ENCODE results near the gene CDC6.

CDC6 gene

DNA sequence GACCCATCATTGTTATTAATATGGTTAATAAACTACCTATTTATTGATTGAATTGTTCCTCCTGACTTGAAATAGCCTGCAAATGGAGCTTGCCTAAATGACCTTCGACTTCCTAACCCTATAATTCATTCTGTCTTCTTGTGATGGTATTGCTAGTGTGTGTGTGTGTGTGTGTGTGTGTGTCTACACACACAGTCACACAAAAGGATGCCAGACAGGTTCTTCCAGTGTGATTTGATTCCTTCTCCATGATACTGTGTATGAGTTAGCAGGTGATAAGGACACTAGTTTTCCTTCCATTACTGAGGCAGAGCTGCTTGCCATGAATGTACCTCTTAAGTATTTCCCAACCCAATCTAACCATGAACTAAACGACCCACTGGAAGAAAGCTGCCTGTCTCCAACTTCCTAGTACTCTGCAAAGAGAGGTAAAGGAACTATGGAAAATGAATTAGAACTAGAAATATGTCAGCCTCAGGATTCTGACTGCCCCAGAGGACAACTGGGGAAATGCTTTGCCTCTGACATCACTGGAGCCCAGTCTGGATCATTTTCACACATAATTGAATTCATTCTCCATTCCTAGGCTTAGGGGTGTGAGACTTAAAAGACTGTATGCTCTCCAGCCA is 3.5 kb upstream of the CDC6 start:
- Histone ChIP-seq H3K36me3 (ENCODE audit: control insufficient read depth, insufficient read depth, low read length) (no peaks in the 10 kb centered on the region), H3K9me3 (ENCODE audit: control insufficient read depth, low read length) (no peaks in the 10 kb centered on the region), H3K4me3 (ENCODE audit: low read depth, low read length) (no peak overlapping the region), H3K27me3 (ENCODE audit: control insufficient read depth, insufficient read depth, low read length) (no peaks in the 10 kb centered on the region), H3K4me2 (ENCODE audit: low read length) (no peak overlapping the region), H3K79me2 (no peaks in the 10 kb centered on the region), H2AFZ (no peak overlapping the region), H3K27ac (no peak overlapping the region), H3K4me1 (no peaks in the 10 kb centered on the region), H3K9ac (no peak overlapping the region)
- TF ChIP-seq, protein P1, sequence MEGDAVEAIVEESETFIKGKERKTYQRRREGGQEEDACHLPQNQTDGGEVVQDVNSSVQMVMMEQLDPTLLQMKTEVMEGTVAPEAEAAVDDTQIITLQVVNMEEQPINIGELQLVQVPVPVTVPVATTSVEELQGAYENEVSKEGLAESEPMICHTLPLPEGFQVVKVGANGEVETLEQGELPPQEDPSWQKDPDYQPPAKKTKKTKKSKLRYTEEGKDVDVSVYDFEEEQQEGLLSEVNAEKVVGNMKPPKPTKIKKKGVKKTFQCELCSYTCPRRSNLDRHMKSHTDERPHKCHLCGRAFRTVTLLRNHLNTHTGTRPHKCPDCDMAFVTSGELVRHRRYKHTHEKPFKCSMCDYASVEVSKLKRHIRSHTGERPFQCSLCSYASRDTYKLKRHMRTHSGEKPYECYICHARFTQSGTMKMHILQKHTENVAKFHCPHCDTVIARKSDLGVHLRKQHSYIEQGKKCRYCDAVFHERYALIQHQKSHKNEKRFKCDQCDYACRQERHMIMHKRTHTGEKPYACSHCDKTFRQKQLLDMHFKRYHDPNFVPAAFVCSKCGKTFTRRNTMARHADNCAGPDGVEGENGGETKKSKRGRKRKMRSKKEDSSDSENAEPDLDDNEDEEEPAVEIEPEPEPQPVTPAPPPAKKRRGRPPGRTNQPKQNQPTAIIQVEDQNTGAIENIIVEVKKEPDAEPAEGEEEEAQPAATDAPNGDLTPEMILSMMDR (IDR thresholded peaks at IDR 0.05): no peak

DNA sequence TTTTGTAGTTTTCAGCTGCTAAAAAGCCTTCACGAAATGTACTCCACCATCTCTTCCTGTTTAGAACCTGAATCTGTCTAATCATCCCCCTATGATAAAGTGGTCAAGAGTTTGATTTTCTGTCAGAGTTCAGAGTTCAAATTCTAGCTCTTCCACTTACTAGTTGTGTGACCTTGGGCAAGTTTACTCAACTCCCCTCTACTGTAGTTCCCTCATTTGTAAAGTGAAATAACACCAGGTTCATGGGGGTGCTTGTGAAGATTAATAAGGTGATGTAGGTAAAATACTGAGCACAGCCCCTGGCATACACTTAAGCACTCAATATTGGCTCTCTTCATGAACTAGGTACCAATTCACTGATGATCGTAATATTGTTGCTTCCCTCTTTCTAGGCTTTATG is 1.2 kb upstream of the CDC6 start:
- H3K27ac ChIP-seq: no peak overlapping the region

DNA sequence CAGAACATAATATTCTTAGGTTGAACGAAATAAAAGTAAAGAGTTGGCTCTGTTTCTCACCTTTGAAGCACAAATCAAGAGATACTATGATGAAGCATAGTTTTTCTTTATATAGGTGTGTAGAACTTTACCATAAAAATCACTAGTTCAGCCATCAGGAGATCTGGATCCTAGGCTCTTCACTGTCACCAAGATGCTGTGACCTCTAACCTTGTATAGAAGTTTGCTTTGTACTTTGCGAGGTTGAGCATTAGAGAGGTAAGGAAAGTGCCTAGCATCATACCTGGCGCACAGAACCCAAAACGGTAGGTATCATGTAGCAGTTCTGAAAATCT is 553 bp upstream of the CDC6 start:
- Histone ChIP-seq H3K36me3 (ENCODE audit: control insufficient read depth, insufficient read depth, low read length) (no peaks in the 10 kb centered on the region), H3K4me1 (peaks cover 3% of the 10 kb centered on the region), H3K9ac (no peak overlapping the region), H3K27ac (no peak overlapping the region), H3K4me2 (ENCODE audit: low read length) (peak overlapping the region; percentile 62), H3K4me3 (ENCODE audit: low read depth, low read length) (peak overlapping the region; percentile 66), H2AFZ (peak overlapping the region; percentile 81), H3K27me3 (ENCODE audit: control insufficient read depth, insufficient read depth, low read length) (no peaks in the 10 kb centered on the region), H3K9me3 (ENCODE audit: control insufficient read depth, low read length) (no peaks in the 10 kb centered on the region), H3K79me2 (no peaks in the 10 kb centered on the region)
- TF ChIP-seq, protein P1 (IDR thresholded peaks at IDR 0.05): no peak

More for the DNA sequence above, 1.2 kb upstream of the CDC6 start:
- Histone ChIP-seq H3K27me3 (ENCODE audit: control insufficient read depth, insufficient read depth, low read length) (no peaks in the 10 kb centered on the region), H3K9ac (no peak overlapping the region), H3K4me2 (ENCODE audit: low read length) (no peak overlapping the region), H3K79me2 (no peaks in the 10 kb centered on the region), H3K36me3 (ENCODE audit: control insufficient read depth, insufficient read depth, low read length) (no peaks in the 10 kb centered on the region), H2AFZ (no peak overlapping the region), H3K4me1 (peaks cover 3% of the 10 kb centered on the region), H3K9me3 (ENCODE audit: control insufficient read depth, low read length) (no peaks in the 10 kb centered on the region), H3K4me3 (ENCODE audit: low read depth, low read length) (no peak overlapping the region)
- TF ChIP-seq, protein P1 (IDR thresholded peaks at IDR 0.05): no peak

DNA sequence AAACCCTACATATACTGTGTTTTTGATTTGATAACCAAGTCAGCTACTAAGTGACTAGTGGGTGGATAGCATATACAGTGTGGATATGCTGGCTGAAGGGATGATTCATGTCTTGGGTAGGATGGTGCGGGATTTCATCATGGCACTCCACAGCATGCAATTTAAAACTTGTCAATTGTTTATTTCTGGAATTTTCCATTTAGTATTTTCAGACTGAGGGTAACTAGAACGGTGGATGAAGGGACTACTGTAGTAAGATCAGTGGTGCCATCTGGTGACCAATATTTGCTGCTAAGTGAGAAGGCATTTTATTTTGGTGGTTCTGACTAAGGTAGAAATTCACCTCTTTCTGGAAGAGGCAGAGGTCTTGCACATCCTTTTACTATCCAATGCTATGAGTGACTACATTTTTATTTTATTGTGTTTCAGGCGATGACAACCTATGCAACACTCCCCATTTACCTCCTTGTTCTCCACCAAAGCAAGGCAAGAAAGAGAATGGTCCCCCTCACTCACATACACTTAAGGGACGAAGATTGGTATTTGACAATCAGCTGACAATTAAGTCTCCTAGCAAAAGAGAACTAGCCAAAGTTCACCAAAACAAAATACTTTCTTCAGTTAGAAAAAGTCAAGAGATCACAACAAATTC is 3.1 kb downstream of the CDC6 start:
- no peaks in the 10 kb centered on the region for H3K36me3 ChIP-seq (ENCODE audit: control insufficient read depth, insufficient read depth, low read length)
- no peak overlapping the region for H3K4me3 ChIP-seq (ENCODE audit: low read depth, low read length)
- H3K27ac ChIP-seq: no peak overlapping the region
- H3K9ac ChIP-seq: no peak overlapping the region
- no peaks in the 10 kb centered on the region for H3K79me2 ChIP-seq
- peaks cover 3% of the 10 kb centered on the region for H3K4me1 ChIP-seq
- H3K9me3 ChIP-seq (ENCODE audit: control insufficient read depth, low read length): no peaks in the 10 kb centered on the region
- no peak overlapping the region for H2AFZ ChIP-seq
- TF ChIP-seq, protein P1 (IDR thresholded peaks at IDR 0.05): peak; percentile 66
- no peaks in the 10 kb centered on the region for H3K27me3 ChIP-seq (ENCODE audit: control insufficient read depth, insufficient read depth, low read length)
- no peak overlapping the region for H3K4me2 ChIP-seq (ENCODE audit: low read length)

DNA sequence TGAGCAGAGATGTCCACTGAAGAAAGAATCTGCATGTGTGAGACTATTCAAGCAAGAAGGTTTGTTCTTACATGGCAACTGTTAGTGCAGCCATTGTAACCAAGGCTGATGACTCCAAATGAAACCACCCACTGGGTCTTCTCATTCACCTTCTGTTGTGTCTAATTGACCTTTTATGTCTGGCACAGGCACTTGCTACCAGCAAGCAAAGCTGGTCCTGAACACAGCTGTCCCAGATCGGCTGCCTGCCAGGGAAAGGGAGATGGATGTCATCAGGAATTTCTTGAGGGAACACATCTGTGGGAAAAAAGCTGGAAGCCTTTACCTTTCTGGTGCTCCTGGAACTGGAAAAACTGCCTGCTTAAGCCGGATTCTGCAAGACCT is 3.6 kb downstream of the CDC6 start:
- no peaks in the 10 kb centered on the region for H3K79me2 ChIP-seq
- no peak overlapping the region for H3K9ac ChIP-seq
- TF ChIP-seq, protein P1 (IDR thresholded peaks at IDR 0.05): no peak
- no peak overlapping the region for H3K4me3 ChIP-seq (ENCODE audit: low read depth, low read length)
- H3K27ac ChIP-seq: no peak overlapping the region
- H2AFZ ChIP-seq: no peak overlapping the region
- no peaks in the 10 kb centered on the region for H3K36me3 ChIP-seq (ENCODE audit: control insufficient read depth, insufficient read depth, low read length)
- H3K4me1 ChIP-seq: peaks cover 3% of the 10 kb centered on the region
- no peaks in the 10 kb centered on the region for H3K9me3 ChIP-seq (ENCODE audit: control insufficient read depth, low read length)
- H3K4me2 ChIP-seq (ENCODE audit: low read length): no peak overlapping the region
- no peaks in the 10 kb centered on the region for H3K27me3 ChIP-seq (ENCODE audit: control insufficient read depth, insufficient read depth, low read length)

Measured in parathyroid adenoma (tissue), 2 donors.